Activated T-cell treated with anti-CD3 and anti-CD28 coated beads, Interleukin-2, amount 50 U/mL, for 24 hours (primary cell): Measurements from ENCODE around the gene DGAT2.
"Not testable (repeated sequence)": the region's sequence is repeated elsewhere in the genome, so short reads cannot be mapped to it uniquely, and the experiment has no call there.

Source experiments
- DNase-seq: peaks from one replicate; pipeline ENCODE4 v3.0.0-alpha.2; 2020
- H3K27ac Mint-ChIP-seq: 2 replicates; pipeline ENCODE4 v1.8.0; 2020; ENCODE audit warnings: mild to moderate bottlenecking, mixed read lengths
- H3K27me3 Mint-ChIP-seq: 2 replicates; pipeline ENCODE4 v1.8.0; 2020; ENCODE audit warnings: mixed read lengths
- H3K36me3 Mint-ChIP-seq: 2 replicates; pipeline ENCODE4 v1.8.0; 2020; ENCODE audit warnings: low read depth, mixed read lengths
- H3K4me1 Mint-ChIP-seq: 2 replicates; pipeline ENCODE4 v1.8.0; 2020; ENCODE audit warnings: low read depth, mixed read lengths
- H3K4me3 Mint-ChIP-seq: 2 replicates; pipeline ENCODE4 v1.8.0; 2020; ENCODE audit warnings: mild to moderate bottlenecking, moderate library complexity, mixed read lengths
- H3K9me3 Mint-ChIP-seq: 2 replicates; pipeline ENCODE4 v1.8.0; 2020; ENCODE audit warnings: mixed read lengths

The DGAT2 gene

GRCh38 chr11:75737314-75737713 is 31.3 kb upstream of the DGAT2 start:
- DNase-seq, result no peak
- H3K27ac Mint-ChIP-seq, result no peak overlapping the region
- H3K4me1 Mint-ChIP-seq, result peaks cover 2% of the 10 kb centered on the region
- peaks cover 12% of the 10 kb centered on the region for H3K27me3 Mint-ChIP-seq
- no peaks in the 10 kb centered on the region for H3K9me3 Mint-ChIP-seq
- H3K36me3 Mint-ChIP-seq, result no peaks in the 10 kb centered on the region
- H3K4me3 Mint-ChIP-seq, result no peak overlapping the region

- Mint-ChIP-seq H3K4me1 (no peaks in the 10 kb centered on the region), H3K9me3 (no peaks in the 10 kb centered on the region), H3K36me3 (no peaks in the 10 kb centered on the region), H3K4me3 (no peak overlapping the region), H3K27ac (no peak overlapping the region), H3K27me3 (peaks cover 28% of the 10 kb centered on the region)
- no peak for DNase-seq
Measured at GRCh38 chr11:75740681-75741080, 27.9 kb upstream of the DGAT2 start.

- not testable (repeated sequence) for H3K9me3 Mint-ChIP-seq, H3K4me1 Mint-ChIP-seq, DNase-seq, H3K27ac Mint-ChIP-seq, H3K36me3 Mint-ChIP-seq, H3K4me3 Mint-ChIP-seq
- H3K27me3 Mint-ChIP-seq, result peaks cover 35% of the 10 kb centered on the region
Measured at GRCh38 chr11:75743159-75743558, 25.4 kb upstream of the DGAT2 start.

- Mint-ChIP-seq H3K4me1 (peaks cover 1% of the 10 kb centered on the region), H3K27me3 (peaks cover 39% of the 10 kb centered on the region), H3K9me3 (no peaks in the 10 kb centered on the region), H3K36me3 (no peaks in the 10 kb centered on the region), H3K27ac (no peak overlapping the region), H3K4me3 (no peak overlapping the region)
- no peak for DNase-seq
Measured at GRCh38 chr11:75743711-75744563, 24.6 kb upstream of the DGAT2 start.

- Mint-ChIP-seq H3K27me3 (peaks cover 39% of the 10 kb centered on the region), H3K9me3 (no peaks in the 10 kb centered on the region), H3K36me3 (no peaks in the 10 kb centered on the region), H3K4me1 (peaks cover 1% of the 10 kb centered on the region), H3K27ac (no peak overlapping the region), H3K4me3 (no peak overlapping the region)
- no peak for DNase-seq
Measured at GRCh38 chr11:75745807-75746206, 22.8 kb upstream of the DGAT2 start.

- H3K4me3 Mint-ChIP-seq, H3K27ac Mint-ChIP-seq, H3K36me3 Mint-ChIP-seq, H3K4me1 Mint-ChIP-seq, DNase-seq, H3K9me3 Mint-ChIP-seq: not testable (repeated sequence)
- peaks cover 30% of the 10 kb centered on the region for H3K27me3 Mint-ChIP-seq
Measured at GRCh38 chr11:75748729-75749273, 19.8 kb upstream of the DGAT2 start.

- not testable (repeated sequence) for H3K9me3 Mint-ChIP-seq, H3K27me3 Mint-ChIP-seq, H3K36me3 Mint-ChIP-seq, H3K4me3 Mint-ChIP-seq, DNase-seq, H3K27ac Mint-ChIP-seq, H3K4me1 Mint-ChIP-seq
Measured at GRCh38 chr11:75754933-75755332, 13.6 kb upstream of the DGAT2 start.

- Mint-ChIP-seq H3K27ac (no peak overlapping the region), H3K36me3 (no peaks in the 10 kb centered on the region), H3K9me3 (no peaks in the 10 kb centered on the region), H3K27me3 (no peaks in the 10 kb centered on the region), H3K4me1 (no peaks in the 10 kb centered on the region), H3K4me3 (no peak overlapping the region)
- DNase-seq, result no peak
Measured at GRCh38 chr11:75757651-75758050, 10.9 kb upstream of the DGAT2 start.

- no peaks in the 10 kb centered on the region for H3K27me3 Mint-ChIP-seq
Measured at GRCh38 chr11:75759832-75760231, 8.7 kb upstream of the DGAT2 start.

GRCh38 chr11:75760243-75760642 is 8.3 kb upstream of the DGAT2 start:
- Mint-ChIP-seq H3K27me3 (no peaks in the 10 kb centered on the region), H3K36me3 (no peaks in the 10 kb centered on the region), H3K4me1 (no peaks in the 10 kb centered on the region), H3K4me3 (no peak overlapping the region), H3K9me3 (no peaks in the 10 kb centered on the region), H3K27ac (no peak overlapping the region)
- no peak for DNase-seq

More at GRCh38 chr11:75759832-75760231, 8.7 kb upstream of the DGAT2 start:
- H3K27ac Mint-ChIP-seq, result no peak overlapping the region
- H3K9me3 Mint-ChIP-seq, result no peaks in the 10 kb centered on the region
- no peak for DNase-seq
- H3K36me3 Mint-ChIP-seq, result no peaks in the 10 kb centered on the region
- H3K4me1 Mint-ChIP-seq, result no peaks in the 10 kb centered on the region
- H3K4me3 Mint-ChIP-seq, result no peak overlapping the region

GRCh38 chr11:75760710-75761493 is 7.7 kb upstream of the DGAT2 start:
- Mint-ChIP-seq H3K27ac (no peak overlapping the region), H3K27me3 (no peaks in the 10 kb centered on the region), H3K36me3 (no peaks in the 10 kb centered on the region), H3K4me3 (no peak overlapping the region), H3K4me1 (no peaks in the 10 kb centered on the region), H3K9me3 (no peaks in the 10 kb centered on the region)
- DNase-seq, result no peak

- no peaks in the 10 kb centered on the region for H3K36me3 Mint-ChIP-seq
- H3K27ac Mint-ChIP-seq, result no peak overlapping the region
- H3K4me1 Mint-ChIP-seq, result peaks cover 9% of the 10 kb centered on the region
- no peak for DNase-seq
- H3K4me3 Mint-ChIP-seq, result no peak overlapping the region
- no peaks in the 10 kb centered on the region for H3K9me3 Mint-ChIP-seq
- H3K27me3 Mint-ChIP-seq, result peaks cover 2% of the 10 kb centered on the region
Measured at GRCh38 chr11:75762158-75762557, 6.4 kb upstream of the DGAT2 start.

- H3K36me3 Mint-ChIP-seq, result no peaks in the 10 kb centered on the region
- no peaks in the 10 kb centered on the region for H3K9me3 Mint-ChIP-seq
- H3K27me3 Mint-ChIP-seq, result peaks cover 7% of the 10 kb centered on the region
- peaks cover 15% of the 10 kb centered on the region for H3K4me1 Mint-ChIP-seq
- H3K4me3 Mint-ChIP-seq, result no peak overlapping the region
- no peak overlapping the region for H3K27ac Mint-ChIP-seq
- no peak for DNase-seq
Measured at GRCh38 chr11:75762885-75763284, 5.7 kb upstream of the DGAT2 start.

- Mint-ChIP-seq H3K9me3 (no peaks in the 10 kb centered on the region), H3K4me3 (no peak overlapping the region), H3K4me1 (peaks cover 18% of the 10 kb centered on the region), H3K27ac (no peak overlapping the region), H3K36me3 (no peaks in the 10 kb centered on the region), H3K27me3 (peaks cover 7% of the 10 kb centered on the region)
- DNase-seq, result no peak
Measured at GRCh38 chr11:75763846-75764245, 4.7 kb upstream of the DGAT2 start.

- DNase-seq, result no peak
- H3K27me3 Mint-ChIP-seq, result peaks cover 18% of the 10 kb centered on the region
- H3K4me3 Mint-ChIP-seq, result no peak overlapping the region
- no peaks in the 10 kb centered on the region for H3K36me3 Mint-ChIP-seq
- H3K9me3 Mint-ChIP-seq, result no peaks in the 10 kb centered on the region
- H3K4me1 Mint-ChIP-seq, result peaks cover 26% of the 10 kb centered on the region
- H3K27ac Mint-ChIP-seq, result no peak overlapping the region
Measured at GRCh38 chr11:75765116-75765515, 3.5 kb upstream of the DGAT2 start.
